ENCODE results near the gene TRAF3IP1.

DNA sequence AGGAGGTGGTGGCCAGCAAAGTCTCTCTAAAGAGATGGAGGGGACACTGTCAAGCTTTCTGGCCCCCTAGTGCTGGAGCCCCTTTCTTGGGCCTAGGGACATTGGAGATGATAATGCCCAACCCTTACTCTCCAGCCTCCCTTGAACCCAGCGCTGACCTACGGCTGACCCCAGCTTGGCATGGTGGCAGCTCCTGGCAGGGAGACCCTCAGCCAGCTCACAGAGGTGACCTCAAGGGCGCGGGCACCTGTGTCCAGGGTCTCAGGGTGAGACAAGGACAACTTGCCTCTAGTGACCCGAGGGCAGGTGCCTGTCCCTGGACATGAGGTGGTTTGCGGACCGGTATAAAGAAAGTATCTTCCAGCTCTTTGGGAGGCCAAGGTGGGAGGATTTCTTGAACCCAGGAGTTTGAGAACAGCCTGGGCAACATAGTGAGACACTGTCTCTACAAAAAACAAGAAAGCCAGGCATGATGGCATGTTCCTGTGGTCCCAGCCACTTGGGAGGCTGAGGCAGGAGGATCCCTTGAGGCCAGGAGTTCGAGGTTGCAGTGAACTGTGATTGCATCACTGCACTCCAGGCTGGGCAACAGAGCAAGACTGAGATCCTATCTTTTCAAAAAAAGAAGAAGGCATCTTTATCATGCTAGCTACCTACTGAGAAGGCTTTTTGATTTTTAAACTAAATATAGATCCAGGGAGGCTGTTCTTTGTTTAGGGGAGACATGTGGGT lies 28.6 kb upstream of the TRAF3IP1 start:
- TF ChIP-seq, protein P1, sequence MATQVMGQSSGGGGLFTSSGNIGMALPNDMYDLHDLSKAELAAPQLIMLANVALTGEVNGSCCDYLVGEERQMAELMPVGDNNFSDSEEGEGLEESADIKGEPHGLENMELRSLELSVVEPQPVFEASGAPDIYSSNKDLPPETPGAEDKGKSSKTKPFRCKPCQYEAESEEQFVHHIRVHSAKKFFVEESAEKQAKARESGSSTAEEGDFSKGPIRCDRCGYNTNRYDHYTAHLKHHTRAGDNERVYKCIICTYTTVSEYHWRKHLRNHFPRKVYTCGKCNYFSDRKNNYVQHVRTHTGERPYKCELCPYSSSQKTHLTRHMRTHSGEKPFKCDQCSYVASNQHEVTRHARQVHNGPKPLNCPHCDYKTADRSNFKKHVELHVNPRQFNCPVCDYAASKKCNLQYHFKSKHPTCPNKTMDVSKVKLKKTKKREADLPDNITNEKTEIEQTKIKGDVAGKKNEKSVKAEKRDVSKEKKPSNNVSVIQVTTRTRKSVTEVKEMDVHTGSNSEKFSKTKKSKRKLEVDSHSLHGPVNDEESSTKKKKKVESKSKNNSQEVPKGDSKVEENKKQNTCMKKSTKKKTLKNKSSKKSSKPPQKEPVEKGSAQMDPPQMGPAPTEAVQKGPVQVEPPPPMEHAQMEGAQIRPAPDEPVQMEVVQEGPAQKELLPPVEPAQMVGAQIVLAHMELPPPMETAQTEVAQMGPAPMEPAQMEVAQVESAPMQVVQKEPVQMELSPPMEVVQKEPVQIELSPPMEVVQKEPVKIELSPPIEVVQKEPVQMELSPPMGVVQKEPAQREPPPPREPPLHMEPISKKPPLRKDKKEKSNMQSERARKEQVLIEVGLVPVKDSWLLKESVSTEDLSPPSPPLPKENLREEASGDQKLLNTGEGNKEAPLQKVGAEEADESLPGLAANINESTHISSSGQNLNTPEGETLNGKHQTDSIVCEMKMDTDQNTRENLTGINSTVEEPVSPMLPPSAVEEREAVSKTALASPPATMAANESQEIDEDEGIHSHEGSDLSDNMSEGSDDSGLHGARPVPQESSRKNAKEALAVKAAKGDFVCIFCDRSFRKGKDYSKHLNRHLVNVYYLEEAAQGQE (IDR thresholded peaks at IDR 0.05; ENCODE audit: insufficient read depth in 1 of 2, low read depth in 2 of 2, low read length in 2 of 2) = no peak
- TF ChIP-seq TAF1 (IDR thresholded peaks at IDR 0.05; ENCODE audit: borderline replicate concordance, insufficient read depth, low read length) (no peak), POLR2AphosphoS5 (IDR thresholded peaks at IDR 0.05; ENCODE audit: low read depth, low read length) (no peak), SIN3A (IDR thresholded peaks at IDR 0.05; ENCODE audit: borderline replicate concordance, insufficient read depth, low read length) (no peak), FOXP2 (optimal IDR thresholded peaks at IDR 0.05; ENCODE audit: borderline replicate concordance, extremely low read depth, extremely low read length, insufficient read depth) (no peak)

Data from PFSK-1 (cell line).